Left forelimb (tissue), 1 donor: Measurements from ENCODE around the gene SORBS1.

Experiments
- DNase-seq: peaks from one replicate; pipeline ENCODE4 v3.0.0-alpha.2; 2018; ENCODE audit warnings: low spot score

Gene SORBS1

DNA sequence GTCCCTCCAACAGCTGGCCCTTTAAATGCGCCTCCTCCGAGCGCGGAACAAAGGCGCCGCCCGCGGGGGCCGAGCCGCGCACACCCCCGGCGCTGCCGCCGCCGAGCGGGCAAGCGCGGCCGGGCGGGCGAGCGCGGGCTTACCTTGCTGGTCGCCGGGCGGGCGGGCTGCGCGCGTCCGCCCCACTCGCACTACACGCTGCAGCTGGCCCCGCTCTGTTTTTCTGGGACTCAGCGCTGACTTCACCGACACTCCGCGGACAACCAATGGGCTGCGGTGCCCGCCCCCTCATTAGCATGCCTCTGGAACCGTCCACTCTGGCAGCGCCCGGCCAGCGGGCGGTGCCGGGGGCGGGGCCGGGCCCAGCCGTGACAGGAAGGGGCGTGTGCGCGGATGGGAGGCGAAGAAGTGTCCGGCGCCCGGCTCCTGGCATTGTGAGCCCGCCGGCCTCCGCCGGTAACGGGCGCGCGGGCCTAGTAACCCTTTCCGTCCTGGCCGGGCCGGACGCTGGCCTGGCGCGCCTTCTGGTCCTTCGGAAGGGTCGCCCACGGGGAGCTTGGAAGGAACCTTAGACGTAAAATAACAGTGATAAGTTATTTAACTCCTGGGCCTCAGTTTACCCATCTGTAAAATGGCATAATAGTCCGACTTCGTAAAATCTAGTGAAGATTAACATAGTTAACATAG is at the start of gene SORBS1:
Gene SORBS1, minus strand, starts transcription at position 195 of the 687 bp plus-strand sequence. CDS start 120,236 bp downstream, outside the sequence.
- peak; percentile 97 for DNase-seq

GRCh38 chr10:95610727-95611126 is 49.6 kb upstream of the SORBS1 start:
- no peak for DNase-seq

GRCh38 chr10:95606922-95607321 is 45.8 kb upstream of the SORBS1 start:
- DNase-seq = no peak

DNA sequence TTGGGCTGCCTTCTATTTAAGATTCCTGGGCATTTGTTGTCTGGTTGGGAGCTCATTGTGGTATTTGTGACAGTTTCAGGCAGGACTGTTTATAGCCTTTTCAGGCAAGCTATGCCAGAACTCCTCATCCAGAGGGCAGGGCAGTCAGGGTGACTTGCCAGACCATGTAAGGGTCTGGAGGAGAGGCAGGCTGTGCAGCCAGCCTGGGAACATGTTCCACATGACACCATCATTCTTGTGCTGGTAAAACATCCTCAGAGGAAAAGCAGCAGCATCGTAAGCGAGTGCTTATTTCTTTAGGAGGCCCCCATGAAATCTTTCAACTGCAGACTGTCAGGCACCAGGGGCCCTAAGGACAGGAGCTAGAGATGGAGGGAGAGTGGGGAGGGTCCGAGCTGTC is 44.0 kb upstream of the SORBS1 start:
- no peak for DNase-seq

GRCh38 chr10:95604630-95605029 is 43.5 kb upstream of the SORBS1 start:
- no peak for DNase-seq

GRCh38 chr10:95602382-95602781 is 41.2 kb upstream of the SORBS1 start:
- DNase-seq = no peak

GRCh38 chr10:95601116-95601719 is 40.0 kb upstream of the SORBS1 start:
- peak; percentile 87 for DNase-seq

DNA sequence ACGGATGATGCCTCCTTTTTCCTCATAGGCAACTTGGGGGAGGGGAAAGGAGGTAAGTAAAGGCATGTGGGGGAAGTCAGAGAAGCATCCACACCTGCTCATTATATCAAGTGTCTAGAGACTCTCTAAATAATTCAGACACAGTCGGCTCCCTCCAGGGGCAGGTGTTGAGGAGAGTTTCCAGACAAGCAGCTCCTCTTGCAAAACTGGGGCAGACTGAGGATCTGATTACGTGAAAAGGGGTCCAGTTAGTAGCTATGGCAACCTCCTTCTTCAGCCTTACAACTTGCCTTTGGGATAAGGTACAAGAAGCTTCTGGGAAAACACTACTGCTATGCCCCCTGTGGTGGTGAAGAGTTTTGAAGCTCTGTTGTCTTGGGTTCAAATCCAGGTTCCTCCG is 39.0 kb upstream of the SORBS1 start:
- DNase-seq = no peak

- no peak for DNase-seq
These were observed 36.6 kb upstream of the SORBS1 start for GRCh38 chr10:95597788-95598187.

- no peak for DNase-seq
These were observed 26.9 kb upstream of the SORBS1 start for GRCh38 chr10:95588025-95588424.

- no peak for DNase-seq
These were observed 18.8 kb upstream of the SORBS1 start for GRCh38 chr10:95579835-95580535.

DNA sequence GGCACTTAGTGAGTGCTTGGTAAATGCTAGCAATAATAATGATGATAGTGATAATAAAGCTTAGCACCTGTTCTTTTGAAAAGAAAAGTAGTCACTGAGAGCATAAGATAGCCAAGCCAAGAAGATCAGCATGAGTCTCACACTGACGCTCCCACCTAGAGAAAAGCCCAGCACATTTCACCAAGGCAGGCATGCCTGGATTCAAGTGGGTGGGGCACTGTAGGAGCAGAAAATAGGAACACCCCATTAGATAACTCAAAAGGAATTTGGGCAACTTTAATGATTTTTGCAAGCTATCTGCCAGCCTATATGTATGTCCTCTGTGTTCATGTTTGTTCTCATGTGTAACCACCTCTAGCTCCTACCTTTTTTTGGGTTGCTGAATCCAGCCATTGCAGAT is 18.1 kb upstream of the SORBS1 start:
- no peak for DNase-seq

DNA sequence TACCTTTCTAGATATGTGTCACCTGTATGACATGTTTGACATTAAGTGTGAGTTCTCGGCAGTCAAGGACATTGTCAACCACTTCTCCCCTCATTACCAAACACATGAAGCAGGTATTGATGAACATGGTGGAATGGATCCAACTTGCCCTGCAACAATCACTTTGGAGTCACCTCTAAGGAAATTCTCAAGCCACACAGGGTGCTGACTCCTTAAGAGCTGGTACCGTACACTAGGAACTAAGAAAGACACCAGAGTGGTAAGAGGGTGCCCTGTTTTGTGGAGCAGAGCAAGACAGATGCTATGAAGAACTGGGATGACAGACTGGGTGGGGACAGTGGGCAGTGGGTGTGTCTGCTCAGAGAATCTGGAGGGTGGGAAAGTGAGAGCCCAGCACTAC is 17.4 kb upstream of the SORBS1 start:
- DNase-seq = no peak

GRCh38 chr10:95574649-95575365 is 13.6 kb upstream of the SORBS1 start:
- DNase-seq = no peak

DNA sequence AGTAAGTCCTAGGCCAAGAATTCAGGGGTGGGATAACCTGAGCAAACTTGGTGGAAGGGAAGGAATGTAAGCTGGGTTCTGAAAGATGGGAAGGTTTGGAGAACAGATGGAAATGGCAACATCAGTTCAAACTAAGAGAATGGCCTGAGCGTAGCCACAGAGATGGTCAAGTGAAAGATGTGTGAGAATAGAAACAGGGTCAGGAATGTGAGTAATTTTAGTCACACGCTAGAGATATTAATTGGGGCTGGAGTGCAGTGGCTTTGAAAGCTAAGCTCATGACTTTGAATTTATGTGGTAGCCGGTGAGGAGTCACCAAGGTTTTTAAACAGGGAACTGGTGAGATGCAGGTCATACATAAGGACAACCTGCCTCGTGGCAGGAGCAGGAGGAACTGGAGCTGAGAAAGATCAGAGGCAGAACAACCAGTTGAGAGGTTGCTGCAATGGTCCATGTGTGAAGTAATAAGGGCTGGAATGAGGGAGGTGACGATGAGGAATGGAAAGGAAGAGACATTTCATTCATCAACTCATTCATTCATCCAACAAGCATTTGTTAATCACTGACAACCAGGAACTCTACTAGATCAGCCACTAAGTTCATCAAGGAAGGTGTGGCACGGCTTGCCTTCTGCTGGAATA is 12.9 kb upstream of the SORBS1 start:
- no peak for DNase-seq

GRCh38 chr10:95573527-95573926 is 12.4 kb upstream of the SORBS1 start:
- DNase-seq = no peak

- no peak for DNase-seq
These were observed 11.1 kb upstream of the SORBS1 start for GRCh38 chr10:95572131-95572820.

DNA sequence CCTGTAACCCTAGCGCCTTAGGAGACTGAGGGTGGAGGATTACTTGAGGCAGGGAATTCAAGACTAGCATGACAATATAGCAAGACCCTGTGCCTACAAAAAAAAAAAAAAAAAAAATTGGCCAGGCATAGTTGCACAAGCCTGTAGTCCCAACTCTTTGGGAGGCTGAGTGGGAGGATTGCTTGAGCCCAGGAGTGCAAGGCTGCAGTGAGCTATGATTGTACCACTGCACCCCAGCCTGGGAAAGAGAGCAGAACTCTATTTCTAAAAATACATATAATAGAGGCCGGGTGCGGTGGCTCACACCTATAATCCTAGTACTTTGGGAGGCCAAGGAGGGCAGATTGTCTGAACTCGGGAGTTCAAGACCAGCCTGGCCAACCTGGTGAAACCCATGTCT is 10.2 kb upstream of the SORBS1 start:
- no peak for DNase-seq

- no peak for DNase-seq
These were observed 8.2 kb upstream of the SORBS1 start for GRCh38 chr10:95569368-95569767.

- no peak for DNase-seq
These were observed 6.9 kb upstream of the SORBS1 start for GRCh38 chr10:95567903-95568630.

GRCh38 chr10:95566136-95566535 is 5.0 kb upstream of the SORBS1 start:
- DNase-seq = no peak
